ENCODE data around the gene HMCN2.
"Not testable (repeated sequence)": the region's sequence is repeated elsewhere in the genome, so short reads cannot be mapped to it uniquely, and the experiment has no call there.

The HMCN2 gene

GRCh38 chr9:130264414-130265350, 878 bp upstream of the HMCN2 start:
- peaks cover 70% of the 10 kb centered on the region for H3K27me3 Mint-ChIP-seq
- DNase-seq (no peak), ATAC-seq (no peak)
- no peak overlapping the region for H3K4me3 Mint-ChIP-seq
- H3K4me1 Mint-ChIP-seq: no peaks in the 10 kb centered on the region
- H3K9me3 Mint-ChIP-seq: no peaks in the 10 kb centered on the region
- no peaks in the 10 kb centered on the region for H3K36me3 Mint-ChIP-seq (ENCODE audit: low read depth)
- no peak overlapping the region for H3K27ac Mint-ChIP-seq

- peaks cover 61% of the 10 kb centered on the region for H3K27me3 Mint-ChIP-seq
- H3K4me3 Mint-ChIP-seq: no peak overlapping the region
- DNase-seq: no peak
- H3K27ac Mint-ChIP-seq: no peak overlapping the region
- ATAC-seq: peak; percentile 16
- H3K36me3 Mint-ChIP-seq (ENCODE audit: low read depth): no peaks in the 10 kb centered on the region
- no peaks in the 10 kb centered on the region for H3K9me3 Mint-ChIP-seq
- no peaks in the 10 kb centered on the region for H3K4me1 Mint-ChIP-seq
Observed at GRCh38 chr9:130266236-130267098, 907 bp downstream of the HMCN2 start.

- no peaks in the 10 kb centered on the region for H3K4me1 Mint-ChIP-seq
- no peak overlapping the region for H3K27ac Mint-ChIP-seq
- no peaks in the 10 kb centered on the region for H3K36me3 Mint-ChIP-seq (ENCODE audit: low read depth)
- no peak for ATAC-seq
- H3K9me3 Mint-ChIP-seq: no peaks in the 10 kb centered on the region
- no peak overlapping the region for H3K4me3 Mint-ChIP-seq
- DNase-seq: no peak
- H3K27me3 Mint-ChIP-seq: peaks cover 57% of the 10 kb centered on the region
Observed at GRCh38 chr9:130267930-130268329, 2.4 kb downstream of the HMCN2 start.

GRCh38 chr9:130268521-130269211, 3.1 kb downstream of the HMCN2 start:
- Mint-ChIP-seq H3K27me3 (peaks cover 53% of the 10 kb centered on the region), H3K4me1 (no peaks in the 10 kb centered on the region), H3K36me3 (ENCODE audit: low read depth) (no peaks in the 10 kb centered on the region), H3K9me3 (no peaks in the 10 kb centered on the region), H3K4me3 (no peak overlapping the region), H3K27ac (no peak overlapping the region)
- no peak for DNase-seq
- ATAC-seq: no peak

- no peak for DNase-seq
- no peaks in the 10 kb centered on the region for H3K4me1 Mint-ChIP-seq
- H3K4me3 Mint-ChIP-seq: no peak overlapping the region
- H3K36me3 Mint-ChIP-seq (ENCODE audit: low read depth): no peaks in the 10 kb centered on the region
- no peak for ATAC-seq
- H3K27me3 Mint-ChIP-seq: peaks cover 43% of the 10 kb centered on the region
- H3K27ac Mint-ChIP-seq: no peak overlapping the region
- H3K9me3 Mint-ChIP-seq: no peaks in the 10 kb centered on the region
Observed at GRCh38 chr9:130271473-130271872, 5.9 kb downstream of the HMCN2 start.

DNA sequence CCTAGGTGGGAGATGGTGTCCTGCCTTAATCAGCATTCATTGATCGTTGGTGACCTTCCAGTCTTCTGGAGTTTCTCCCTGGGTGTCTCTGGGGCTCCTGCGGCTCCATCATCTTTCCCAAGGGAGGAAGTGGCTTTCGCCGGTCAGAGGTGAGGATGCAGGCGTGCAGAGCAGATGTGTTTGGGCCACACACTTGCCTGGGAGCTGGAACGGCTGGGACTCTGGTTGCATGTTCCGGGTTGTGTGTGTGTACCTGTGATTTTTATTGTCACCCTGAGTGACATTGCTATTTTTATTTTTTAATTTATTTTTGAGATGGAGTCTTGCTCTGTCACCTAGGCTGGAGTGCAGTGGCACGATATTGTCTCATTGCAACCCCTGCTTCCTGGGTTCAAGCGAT, 9.6 kb downstream of the HMCN2 start:
- no peak overlapping the region for H3K4me3 Mint-ChIP-seq
- ATAC-seq (no peak), DNase-seq (no peak)
- peaks cover 25% of the 10 kb centered on the region for H3K27me3 Mint-ChIP-seq
- H3K9me3 Mint-ChIP-seq: no peaks in the 10 kb centered on the region
- no peaks in the 10 kb centered on the region for H3K36me3 Mint-ChIP-seq (ENCODE audit: low read depth)
- no peaks in the 10 kb centered on the region for H3K4me1 Mint-ChIP-seq
- no peak overlapping the region for H3K27ac Mint-ChIP-seq

DNA sequence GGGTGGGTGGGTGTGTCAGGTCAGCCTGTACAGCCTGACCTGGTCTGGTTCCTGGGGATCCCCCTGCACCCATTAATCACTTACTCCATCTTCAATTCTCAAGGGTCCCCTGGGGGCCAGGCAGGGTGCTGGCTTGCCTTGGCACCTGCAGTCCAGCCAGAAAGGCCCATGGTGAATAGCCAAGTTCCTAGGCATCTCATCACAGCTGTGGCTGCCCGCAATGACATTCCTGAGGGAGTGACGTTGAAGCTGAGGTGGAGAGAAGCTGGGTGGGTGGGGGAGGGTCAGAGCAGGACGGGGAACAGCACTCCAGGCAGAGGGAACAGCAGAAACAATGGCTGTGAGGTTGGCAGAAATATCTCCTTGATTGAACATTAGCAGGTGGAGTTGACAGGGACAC, 10.6 kb downstream of the HMCN2 start:
- Mint-ChIP-seq H3K27ac (no peak overlapping the region), H3K27me3 (peaks cover 22% of the 10 kb centered on the region), H3K36me3 (ENCODE audit: low read depth) (no peaks in the 10 kb centered on the region), H3K9me3 (no peaks in the 10 kb centered on the region), H3K4me3 (no peak overlapping the region), H3K4me1 (no peaks in the 10 kb centered on the region)
- ATAC-seq (no peak), DNase-seq (no peak)

DNA sequence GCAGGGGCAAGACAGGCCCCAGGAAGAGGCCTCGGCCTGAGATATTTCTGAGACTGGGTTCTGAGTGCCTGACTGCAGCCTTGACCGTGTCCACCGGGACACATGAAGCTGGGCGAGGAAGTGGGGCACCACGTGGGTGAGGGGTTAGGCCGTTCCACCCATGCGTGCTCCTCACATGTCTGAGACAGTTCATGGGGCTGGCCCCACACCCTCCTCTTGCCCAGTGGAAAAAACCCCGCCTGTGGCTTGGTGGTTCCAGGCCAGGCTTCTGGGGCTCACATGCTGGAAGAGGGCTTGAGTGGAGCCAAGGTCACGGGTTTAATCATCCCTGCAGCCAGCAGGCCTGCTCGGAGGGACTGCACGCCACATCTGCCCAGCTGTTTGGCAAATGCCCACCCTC, 11.4 kb downstream of the HMCN2 start:
- no peaks in the 10 kb centered on the region for H3K4me1 Mint-ChIP-seq
- DNase-seq (no peak), ATAC-seq (peak; percentile 28)
- no peaks in the 10 kb centered on the region for H3K9me3 Mint-ChIP-seq
- H3K27me3 Mint-ChIP-seq: peaks cover 22% of the 10 kb centered on the region
- no peaks in the 10 kb centered on the region for H3K36me3 Mint-ChIP-seq (ENCODE audit: low read depth)
- H3K4me3 Mint-ChIP-seq: no peak overlapping the region
- no peak overlapping the region for H3K27ac Mint-ChIP-seq

DNA sequence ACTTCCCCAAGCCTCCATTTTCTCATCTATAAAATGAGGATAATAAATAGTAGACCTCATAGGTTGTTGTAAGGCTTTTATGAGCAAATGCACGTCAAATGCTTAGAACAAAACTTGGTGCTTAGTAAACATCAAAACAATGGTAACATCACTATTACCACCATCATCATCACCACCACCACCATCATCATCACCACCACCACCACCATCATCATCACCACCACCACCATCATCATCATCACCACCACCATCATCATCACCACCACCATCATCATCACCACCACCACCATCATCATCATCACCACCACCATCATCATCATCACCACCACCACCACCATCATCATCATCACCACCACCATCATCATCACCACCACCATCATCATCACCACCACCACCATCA, 12.0 kb downstream of the HMCN2 start:
- ATAC-seq; H3K4me3 Mint-ChIP-seq; H3K36me3 Mint-ChIP-seq (ENCODE audit: low read depth); DNase-seq; H3K4me1 Mint-ChIP-seq; H3K9me3 Mint-ChIP-seq; H3K27ac Mint-ChIP-seq: not testable (repeated sequence)
- H3K27me3 Mint-ChIP-seq: peaks cover 24% of the 10 kb centered on the region

DNA sequence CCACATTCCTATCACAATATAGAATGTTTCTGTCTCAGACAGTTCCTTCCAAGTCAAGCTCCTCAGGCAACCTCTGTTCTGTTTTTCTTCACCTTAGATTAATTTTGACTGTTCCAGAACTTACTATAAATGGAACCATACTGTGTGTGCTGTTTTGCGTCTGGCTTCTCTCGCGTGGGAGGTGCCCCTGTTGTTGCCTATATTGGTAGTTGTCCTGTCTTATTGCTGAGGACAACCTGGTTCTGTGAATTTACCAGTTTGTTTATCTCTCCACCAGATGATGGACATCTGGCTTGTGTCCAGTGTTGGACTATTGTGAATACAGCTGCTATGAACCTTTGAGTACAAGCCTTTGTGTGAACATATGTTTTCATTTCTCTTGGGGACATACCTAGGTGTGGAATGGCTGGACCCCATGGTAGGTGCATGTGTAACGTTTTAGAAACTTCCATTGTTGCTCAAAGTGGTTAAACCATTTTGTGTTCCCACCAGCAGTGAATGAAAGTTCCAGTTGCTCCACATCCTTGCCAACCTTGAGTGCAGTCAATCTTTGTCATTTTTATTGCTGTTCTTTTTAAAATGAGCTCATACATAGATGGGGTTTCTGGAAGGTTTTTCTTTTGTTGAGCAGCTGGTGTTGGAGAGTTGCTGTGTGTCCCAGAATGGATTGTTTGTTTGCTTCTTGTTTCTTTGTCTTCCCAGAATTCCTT, 18.1 kb downstream of the HMCN2 start:
- no peak overlapping the region for H3K27ac Mint-ChIP-seq
- H3K4me1 Mint-ChIP-seq: no peaks in the 10 kb centered on the region
- H3K4me3 Mint-ChIP-seq: no peak overlapping the region
- no peak for ATAC-seq
- no peaks in the 10 kb centered on the region for H3K9me3 Mint-ChIP-seq
- no peaks in the 10 kb centered on the region for H3K36me3 Mint-ChIP-seq (ENCODE audit: low read depth)
- DNase-seq: no peak
- H3K27me3 Mint-ChIP-seq: peaks cover 17% of the 10 kb centered on the region

DNA sequence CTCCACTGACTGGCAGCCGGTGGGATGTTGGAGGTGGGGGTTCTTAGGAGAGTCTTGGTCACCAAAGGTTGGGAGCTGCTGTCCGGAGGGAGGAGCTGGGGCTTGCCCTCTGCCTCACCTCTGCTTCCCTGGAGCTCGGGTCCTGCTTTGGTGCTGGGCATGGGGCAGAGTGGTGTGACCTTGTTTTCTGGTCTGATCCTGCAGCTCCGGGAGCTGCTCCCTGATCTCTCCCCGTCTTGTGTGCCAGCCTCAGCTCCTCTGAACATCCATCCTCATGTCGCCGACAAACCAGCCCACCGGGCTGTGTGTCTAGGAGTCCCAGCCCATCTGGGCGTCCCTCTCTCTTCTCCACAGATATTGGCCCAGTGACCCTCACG, 18.7 kb downstream of the HMCN2 start:
- Mint-ChIP-seq H3K4me3 (no peak overlapping the region), H3K9me3 (no peaks in the 10 kb centered on the region), H3K4me1 (no peaks in the 10 kb centered on the region), H3K27me3 (peaks cover 17% of the 10 kb centered on the region), H3K27ac (no peak overlapping the region), H3K36me3 (ENCODE audit: low read depth) (no peaks in the 10 kb centered on the region)
- ATAC-seq (peak; percentile 7), DNase-seq (no peak)

DNA sequence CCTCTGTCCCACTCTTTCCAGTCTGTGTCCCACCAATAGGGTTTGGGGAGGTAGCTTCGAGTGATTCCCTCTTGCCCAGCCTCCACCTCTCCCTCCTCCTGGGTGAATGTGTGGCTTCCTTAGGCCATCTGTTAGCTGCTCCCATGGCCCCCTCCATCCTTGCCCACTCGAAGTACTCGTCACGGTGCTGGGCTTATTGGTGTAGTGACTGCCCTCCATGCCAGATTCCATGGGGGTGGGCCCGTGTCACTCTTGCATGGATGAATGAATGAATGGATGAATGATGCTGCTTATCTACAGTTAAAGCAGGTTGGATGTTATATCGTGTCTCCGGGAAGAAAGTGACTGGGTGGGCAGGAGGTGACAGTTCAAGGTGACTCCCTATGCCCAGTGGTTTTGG, 19.1 kb downstream of the HMCN2 start:
- DNase-seq (no peak), ATAC-seq (no peak)
- Mint-ChIP-seq H3K4me3 (no peak overlapping the region), H3K27me3 (peaks cover 16% of the 10 kb centered on the region), H3K27ac (no peak overlapping the region), H3K4me1 (no peaks in the 10 kb centered on the region), H3K36me3 (ENCODE audit: low read depth) (no peaks in the 10 kb centered on the region), H3K9me3 (no peaks in the 10 kb centered on the region)

- H3K36me3 Mint-ChIP-seq (ENCODE audit: low read depth): no peaks in the 10 kb centered on the region
- H3K4me3 Mint-ChIP-seq: no peak overlapping the region
- H3K27me3 Mint-ChIP-seq: peaks cover 14% of the 10 kb centered on the region
- H3K9me3 Mint-ChIP-seq: no peaks in the 10 kb centered on the region
- ATAC-seq (no peak), DNase-seq (no peak)
- no peaks in the 10 kb centered on the region for H3K4me1 Mint-ChIP-seq
- H3K27ac Mint-ChIP-seq: no peak overlapping the region
Observed at GRCh38 chr9:130285271-130285670, 19.7 kb downstream of the HMCN2 start.

GRCh38 chr9:130286072-130286770, 20.7 kb downstream of the HMCN2 start:
- Mint-ChIP-seq H3K27ac (no peak overlapping the region), H3K4me3 (no peak overlapping the region), H3K4me1 (no peaks in the 10 kb centered on the region), H3K27me3 (peaks cover 12% of the 10 kb centered on the region), H3K9me3 (no peaks in the 10 kb centered on the region), H3K36me3 (ENCODE audit: low read depth) (no peaks in the 10 kb centered on the region)
- ATAC-seq (no peak), DNase-seq (no peak)
